NOMO-1 (cell line): ENCODE data around the gene KAZN.
A peak's percentile ranks its signal among the peaks of the same experiment; 100 is the strongest.

Experiments used
- DNase-seq, 2 experiments: peaks; one replicate each; lab custom pipeline; 2025; ENCODE audit not compliant: unreplicated experiment in 2 of 2; lab: John Stamatoyannopoulos, UW

The KAZN gene

GRCh38 chr1:14738235-14738634, 139.8 kb downstream of the KAZN start:
- DNase-seq = no peak

- DNase-seq = no peak
These were observed 140.2 kb downstream of the KAZN start for GRCh38 chr1:14738647-14739046.

- peak; percentile 51 to 54 for DNase-seq
These were observed 140.8 kb downstream of the KAZN start for GRCh38 chr1:14739082-14739832.

GRCh38 chr1:14740016-14740415, 141.5 kb downstream of the KAZN start:
- no peak for DNase-seq

- DNase-seq = no peak
These were observed 142.6 kb downstream of the KAZN start for GRCh38 chr1:14741082-14741481.

- DNase-seq = no peak
These were observed 143.0 kb downstream of the KAZN start for GRCh38 chr1:14741532-14741931.

- peak in 1 of 2 experiments; percentile 35 for DNase-seq
These were observed 143.9 kb downstream of the KAZN start for GRCh38 chr1:14742181-14742980.

- DNase-seq = no peak
These were observed 144.9 kb downstream of the KAZN start for GRCh38 chr1:14743368-14743767.

GRCh38 chr1:14745001-14745720, 146.7 kb downstream of the KAZN start:
- DNase-seq = no peak

- no peak for DNase-seq
These were observed 147.3 kb downstream of the KAZN start for GRCh38 chr1:14745789-14746188.

GRCh38 chr1:14746393-14746792, 147.9 kb downstream of the KAZN start:
- DNase-seq = no peak

- DNase-seq = no peak
These were observed 149.7 kb downstream of the KAZN start for GRCh38 chr1:14748151-14748550.

GRCh38 chr1:14748977-14749376, 150.5 kb downstream of the KAZN start:
- DNase-seq = no peak

GRCh38 chr1:14750490-14750889, 152.0 kb downstream of the KAZN start:
- no peak for DNase-seq

GRCh38 chr1:14755518-14756252, 157.2 kb downstream of the KAZN start:
- peak; percentile 35 to 67 for DNase-seq

GRCh38 chr1:14756589-14757285, 158.3 kb downstream of the KAZN start:
- DNase-seq = no peak

GRCh38 chr1:14757286-14757625, 158.8 kb downstream of the KAZN start:
- no peak for DNase-seq

- no peak for DNase-seq
These were observed 160.7 kb downstream of the KAZN start for GRCh38 chr1:14759042-14759818.

GRCh38 chr1:14759843-14760242, 161.4 kb downstream of the KAZN start:
- DNase-seq = no peak

- no peak for DNase-seq
These were observed 162.3 kb downstream of the KAZN start for GRCh38 chr1:14760780-14761179.
